HG02763 (cell line): ENCODE results near the gene POLE.

ENCODE experiments used
- ATAC-seq: cut with Tn5 transposase; IDR thresholded peaks from one replicate; pipeline ENCODE4 v1.9.1; 2021; ENCODE audit warnings: mild to moderate bottlenecking, moderate library complexity; ENCODE audit not compliant: unreplicated experiment

Gene POLE

DNA sequence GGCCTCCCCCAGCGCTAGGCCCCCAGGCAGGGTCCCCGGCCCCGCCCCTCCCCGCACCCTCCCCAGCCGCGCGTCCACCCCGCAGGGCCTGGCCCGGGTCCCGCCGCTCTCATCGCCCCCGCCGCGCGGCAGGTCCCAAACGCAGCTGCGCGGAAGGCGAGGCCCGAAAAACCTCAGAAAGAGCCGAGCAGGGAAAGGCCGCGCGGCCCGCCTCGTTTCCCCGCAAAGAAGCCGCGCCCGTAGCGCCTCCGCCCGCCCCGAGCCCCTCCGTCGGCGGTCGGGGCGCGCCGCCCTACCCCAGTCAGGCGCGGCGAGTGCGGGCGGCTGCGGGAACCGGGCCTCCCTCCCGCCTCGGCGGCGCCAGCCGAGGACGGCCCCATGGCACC lies 324 bp downstream of the POLE start:
- ATAC-seq, result peak; percentile 17

GRCh38 chr12:132685400-132685799 lies 1.7 kb downstream of the POLE start:
- ATAC-seq, result no peak

DNA sequence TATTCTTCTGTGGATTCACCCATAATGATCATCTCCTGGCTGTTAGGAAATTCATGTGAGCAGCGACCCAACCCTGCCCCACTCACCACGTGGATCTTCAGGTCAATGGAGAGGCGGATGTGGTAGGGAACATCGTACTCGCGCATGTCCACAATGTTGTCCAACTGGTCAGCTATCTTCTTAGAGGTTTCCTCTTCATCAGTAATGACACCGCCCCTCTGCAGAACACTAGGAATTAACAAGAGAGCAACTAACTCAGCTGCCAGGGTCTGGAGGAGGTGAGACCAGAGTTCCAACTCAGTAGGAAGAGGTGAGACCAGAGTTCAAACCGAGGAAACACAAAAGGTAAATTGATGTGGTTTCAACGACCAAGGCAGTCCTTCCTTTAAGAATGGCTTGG lies 9.7 kb downstream of the POLE start:
- ATAC-seq, result no peak

DNA sequence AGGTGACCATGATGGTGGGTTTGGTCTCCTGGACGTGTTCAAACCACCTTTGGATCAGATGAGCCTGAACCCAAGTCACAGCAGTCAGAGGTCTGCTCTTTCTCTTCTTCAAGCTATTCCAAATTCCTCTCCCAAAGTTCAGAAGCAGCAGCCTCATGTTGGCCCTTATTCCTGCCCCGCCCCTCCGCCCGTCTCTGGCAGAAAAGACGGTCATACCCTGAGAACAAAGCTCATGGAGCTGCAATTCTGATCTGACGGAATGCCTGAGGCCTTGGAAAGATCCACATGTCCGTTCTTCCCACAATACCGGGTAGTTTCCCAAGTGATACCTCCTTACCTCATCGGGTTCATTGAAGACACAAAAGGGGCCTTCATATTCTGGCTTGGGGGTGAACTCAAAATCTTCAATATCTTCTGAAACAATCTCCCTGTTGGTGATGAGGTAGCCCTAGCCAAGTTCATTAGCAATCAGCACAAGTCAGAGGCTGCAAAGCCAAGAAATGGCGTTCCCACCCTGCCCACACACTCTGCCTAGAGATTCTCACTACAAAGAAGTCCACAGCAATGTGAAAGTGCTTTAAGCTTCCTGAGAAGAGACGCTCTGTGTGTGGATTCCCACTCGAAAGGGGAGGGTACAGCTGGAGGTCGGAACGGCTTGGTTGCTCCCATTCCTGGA lies 11.2 kb downstream of the POLE start:
- no peak for ATAC-seq

GRCh38 chr12:132674561-132674960 lies 12.6 kb downstream of the POLE start:
- ATAC-seq, result no peak

DNA sequence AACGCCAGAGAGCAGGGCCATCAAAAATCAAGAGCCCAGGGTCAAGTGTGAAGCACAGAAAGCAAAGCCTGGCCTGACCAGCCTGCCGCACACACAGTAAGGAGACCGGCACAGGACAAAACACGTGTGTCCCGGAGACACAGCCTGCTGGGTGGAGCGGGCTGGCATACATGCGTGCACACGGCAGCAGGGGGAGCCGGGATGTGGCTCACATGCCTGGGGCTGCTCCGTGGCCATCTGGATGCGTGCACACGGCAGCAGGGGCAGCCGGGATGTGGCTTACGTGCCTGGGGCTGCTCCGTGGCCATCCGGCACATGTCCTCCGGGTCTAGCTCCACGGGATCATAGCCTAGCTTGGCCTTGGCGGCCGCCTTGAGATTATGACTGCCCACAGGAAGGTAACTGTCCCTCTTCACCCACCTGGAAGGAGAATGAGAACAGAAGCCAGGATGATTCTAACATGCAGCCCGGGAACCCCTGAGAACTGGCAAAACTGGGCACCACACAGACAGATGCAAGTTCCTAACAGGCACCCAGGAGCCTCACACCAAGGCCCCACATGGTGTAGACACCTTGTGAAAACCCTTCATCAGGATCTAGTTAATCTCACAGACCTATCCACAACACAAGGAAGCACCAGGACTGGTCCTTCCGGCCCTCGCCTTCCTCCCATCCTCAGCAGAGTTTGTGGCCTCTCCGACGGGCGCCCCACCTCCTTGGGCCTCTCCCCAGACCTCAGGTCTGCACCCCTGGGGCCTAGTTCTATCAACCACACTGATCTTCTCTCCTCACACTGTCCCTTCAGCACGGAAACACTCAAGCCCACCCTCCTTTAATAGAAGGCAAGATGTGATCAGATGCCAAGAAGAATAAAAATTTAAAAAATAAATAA lies 13.6 kb downstream of the POLE start:
- no peak for ATAC-seq

GRCh38 chr12:132672678-132673077 lies 14.5 kb downstream of the POLE start:
- no peak for ATAC-seq

DNA sequence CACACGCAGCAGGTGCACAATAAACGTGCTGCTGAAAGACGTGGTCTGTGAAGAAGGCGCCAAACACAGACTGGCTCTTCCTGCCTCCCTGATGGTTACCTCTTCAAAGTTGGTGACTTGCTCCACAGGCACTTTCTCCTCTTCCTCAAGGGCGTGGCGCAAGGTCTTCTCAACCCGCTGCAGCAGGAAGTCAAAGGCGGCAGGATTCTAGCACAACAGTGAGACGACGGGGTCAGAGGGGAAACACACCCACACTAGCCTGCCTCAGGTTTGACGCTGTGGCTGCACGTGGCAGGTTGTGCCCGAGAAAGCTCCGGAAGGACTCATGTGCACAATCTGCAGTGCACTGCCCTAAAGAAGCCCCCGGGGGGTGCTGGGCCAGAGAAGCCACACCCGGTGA lies 15.0 kb downstream of the POLE start:
- ATAC-seq, result no peak

DNA sequence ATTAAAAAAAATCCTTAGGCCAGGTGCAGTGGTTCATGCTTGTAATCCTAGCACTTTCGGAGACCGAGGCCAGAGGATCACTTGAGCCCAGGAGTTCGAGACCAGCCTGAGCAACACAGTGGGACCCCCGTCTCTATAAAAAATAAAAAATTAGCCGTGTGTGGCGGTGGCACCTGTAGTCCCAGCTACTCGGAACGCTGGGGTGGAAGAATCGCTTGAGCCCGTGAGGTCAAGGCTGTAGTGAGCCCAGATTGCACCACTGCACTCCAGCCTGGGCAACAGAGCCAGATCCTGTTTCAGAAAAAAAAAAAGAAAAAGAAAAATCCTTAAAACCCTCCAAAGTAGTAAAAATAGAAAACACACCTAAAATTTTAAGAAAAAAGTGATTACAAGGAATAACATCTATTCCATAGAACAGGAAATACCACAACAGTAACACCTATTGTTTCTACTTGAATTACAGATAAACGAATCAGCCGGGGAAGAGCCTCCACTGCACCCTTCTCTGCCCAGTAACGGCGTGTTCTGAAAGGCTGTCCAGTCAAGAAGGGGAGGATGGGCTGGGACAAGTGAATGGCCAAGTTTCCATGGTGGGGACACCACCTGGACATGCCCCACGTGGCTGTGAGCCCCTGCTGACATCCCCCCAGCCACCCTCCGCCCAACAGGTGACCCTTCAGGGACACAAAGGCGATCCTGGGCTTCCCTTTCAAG lies 17.8 kb downstream of the POLE start:
- ATAC-seq, result no peak

DNA sequence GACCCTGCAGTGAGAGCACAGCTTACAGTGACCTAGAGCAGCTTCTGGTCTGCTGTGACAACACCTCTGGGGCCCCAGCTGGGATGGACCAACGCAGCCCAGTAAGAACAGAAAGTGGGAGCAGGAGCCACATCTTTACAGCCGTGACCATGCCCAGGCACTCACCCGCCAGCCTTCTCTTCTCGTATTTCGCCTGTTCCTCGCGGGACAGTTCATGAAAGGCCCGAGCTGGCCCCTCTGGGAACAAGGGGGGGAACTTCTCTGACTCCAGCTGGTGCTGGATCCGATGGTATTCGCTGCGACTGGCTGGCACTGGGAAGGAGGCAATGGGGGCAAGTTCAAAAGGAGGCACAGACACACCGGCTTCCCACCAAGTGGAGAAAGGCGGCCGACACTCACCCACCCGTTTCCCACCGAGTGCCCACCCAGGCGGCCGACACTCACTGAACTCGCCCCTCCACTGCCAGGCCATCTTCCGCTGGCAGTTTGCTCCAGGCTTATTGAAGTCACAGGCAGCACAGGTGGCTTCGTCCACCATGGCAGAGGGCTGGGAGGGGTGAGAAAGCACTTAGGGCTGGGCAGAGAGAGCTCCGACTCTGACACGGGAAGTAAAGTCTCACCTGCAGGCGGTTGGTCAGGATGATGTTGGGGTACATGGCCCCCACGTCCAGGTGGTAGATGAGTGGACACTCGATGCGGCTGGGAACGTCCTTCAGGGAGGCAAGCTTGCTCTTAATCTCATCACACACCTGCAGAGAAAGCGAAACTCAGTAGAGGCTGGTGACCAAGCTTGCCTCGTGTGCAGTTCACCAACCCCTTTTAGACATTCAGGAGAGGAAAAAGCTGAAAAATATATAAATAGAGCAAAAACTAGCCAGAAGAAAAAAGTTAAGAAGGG lies 18.7 kb downstream of the POLE start:
- ATAC-seq, result no peak

DNA sequence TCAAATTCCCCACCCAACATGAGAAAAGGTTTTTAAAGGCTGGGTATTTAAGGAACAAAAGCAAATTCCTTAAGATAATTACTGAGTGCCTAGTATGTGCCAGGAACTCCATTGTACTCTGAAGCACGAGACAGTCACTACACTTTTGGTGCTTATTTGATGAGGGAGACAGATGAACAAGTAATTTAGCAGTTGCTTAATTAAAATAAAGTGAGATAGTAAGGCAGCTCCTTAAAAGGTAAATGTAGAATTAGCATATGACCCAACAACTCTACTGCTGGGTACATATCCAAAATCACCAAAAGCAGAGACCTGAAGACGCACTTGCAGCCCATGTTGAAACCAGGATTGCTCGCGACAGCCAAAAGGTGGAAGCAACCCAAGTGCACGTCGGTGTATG lies 21.3 kb downstream of the POLE start:
- ATAC-seq, result no peak

DNA sequence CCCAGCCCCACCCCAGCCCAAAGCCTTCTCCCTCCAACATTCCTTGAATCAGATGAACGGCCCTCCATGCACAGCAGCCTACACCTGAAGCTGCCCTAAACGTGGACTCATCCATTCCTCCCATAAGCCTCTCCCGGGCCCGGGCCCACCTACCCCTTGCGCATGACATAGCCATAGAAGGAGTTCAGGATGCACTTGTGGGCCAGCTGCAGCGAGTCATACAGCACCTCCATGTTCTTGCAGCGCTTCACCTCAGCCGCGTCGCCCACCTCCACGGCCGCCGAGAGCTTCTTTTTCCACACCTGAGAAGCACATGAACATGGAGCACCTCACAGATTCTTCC lies 22.0 kb downstream of the POLE start:
- no peak for ATAC-seq

- no peak for ATAC-seq
These were observed 22.7 kb downstream of the POLE start for GRCh38 chr12:132664206-132665148.

DNA sequence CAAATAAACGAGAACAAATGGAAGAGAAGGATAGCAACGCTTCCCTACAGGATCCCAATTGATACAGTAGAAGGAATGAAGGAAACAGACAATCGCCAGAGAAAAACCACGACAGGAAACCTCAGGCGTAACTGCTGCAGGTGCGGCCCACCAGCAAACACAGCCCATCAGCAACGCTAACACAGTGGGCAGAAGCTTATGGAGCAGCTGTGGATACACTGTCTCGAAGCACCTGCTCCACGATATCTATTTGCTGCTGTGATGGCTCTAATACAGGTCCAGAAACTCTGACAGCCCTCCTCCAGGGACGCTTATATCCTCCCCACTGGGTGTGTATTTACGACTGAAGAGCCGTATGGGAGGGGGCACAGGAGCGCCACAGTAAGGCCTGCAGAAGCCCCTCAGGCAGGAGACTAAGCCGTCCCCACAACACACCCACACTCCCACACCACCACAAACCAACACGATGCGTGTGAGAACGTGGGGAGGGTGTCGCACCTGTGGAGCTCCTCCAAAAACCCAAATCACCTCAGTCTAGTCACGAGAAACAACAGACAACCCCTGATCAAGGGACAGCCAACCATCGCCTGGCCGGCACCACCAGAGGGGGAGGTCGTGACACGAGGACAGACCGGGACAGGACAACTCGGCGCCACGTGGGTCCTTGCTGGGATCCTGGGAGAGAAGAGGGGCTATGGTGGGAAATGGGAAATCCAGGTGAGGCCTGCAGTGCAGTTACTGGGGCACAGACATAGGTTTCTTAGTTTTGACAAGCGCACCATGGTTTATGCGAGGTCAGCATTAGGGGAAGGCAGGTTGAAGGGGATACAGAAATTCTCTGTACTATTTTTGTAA lies 24.0 kb downstream of the POLE start:
- ATAC-seq, result no peak

DNA sequence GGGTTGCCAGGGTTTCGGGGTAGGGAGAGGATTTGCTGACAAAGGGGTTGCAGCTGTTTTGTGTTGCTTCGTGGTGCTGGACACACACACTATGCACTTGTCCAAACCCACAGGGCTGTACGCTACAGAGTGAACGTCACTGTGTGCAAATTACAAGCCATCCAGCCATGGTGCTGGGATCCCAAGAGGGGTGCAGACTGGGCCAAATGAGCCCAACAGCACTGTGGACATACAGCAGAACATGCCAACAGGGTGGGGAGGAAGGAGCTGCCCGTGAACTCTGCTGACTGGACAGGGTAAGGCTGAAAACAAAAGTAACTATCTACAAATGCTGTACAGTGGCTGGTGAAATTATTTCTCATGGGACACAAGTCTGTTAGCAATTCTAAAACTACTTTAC lies 25.2 kb downstream of the POLE start:
- no peak for ATAC-seq

DNA sequence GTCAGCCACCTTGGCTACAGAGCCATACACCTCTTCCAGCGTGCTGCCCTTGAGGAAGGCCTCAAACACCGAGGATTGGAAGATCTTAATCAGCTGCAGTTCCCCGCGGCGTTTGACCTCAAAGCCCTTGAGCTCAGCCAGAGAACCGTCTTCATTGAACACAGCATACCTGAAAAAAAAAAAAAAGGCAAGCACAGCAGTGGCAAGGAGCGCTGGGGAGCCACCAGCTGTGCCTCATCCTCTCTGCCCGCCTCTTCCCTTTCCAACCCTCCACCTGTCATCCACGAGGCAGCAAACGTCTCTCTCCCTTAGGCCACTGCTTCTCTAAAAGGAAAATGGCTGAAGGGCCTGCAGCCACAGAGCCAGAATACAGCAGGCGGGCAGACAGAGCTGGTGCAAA lies 26.1 kb downstream of the POLE start:
- ATAC-seq, result no peak

- no peak for ATAC-seq
These were observed 27.1 kb downstream of the POLE start for GRCh38 chr12:132660052-132660451.

DNA sequence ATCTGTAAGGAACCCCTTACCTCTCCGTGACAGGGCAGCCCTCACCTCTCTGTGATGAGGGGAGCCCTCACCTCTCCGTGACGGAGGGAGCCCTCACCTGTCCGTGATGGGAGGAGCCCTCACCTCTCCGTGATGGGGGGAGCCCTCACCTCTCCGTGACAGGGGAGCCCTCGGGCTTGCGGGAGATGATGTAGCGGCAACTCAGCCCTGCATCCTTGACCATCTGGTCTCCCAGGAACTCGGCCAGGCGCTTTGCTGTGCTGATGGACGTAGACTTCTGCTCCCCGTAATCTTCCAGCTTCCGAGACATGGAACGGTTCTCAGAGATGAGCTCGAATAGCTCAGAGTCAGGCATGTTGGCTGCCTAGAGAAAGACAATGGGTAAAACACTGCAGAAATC lies 28.0 kb downstream of the POLE start:
- no peak for ATAC-seq
